Measurements from ENCODE around the gene ZMYM1. TPM values are rescaled to one million over a fixed set of nuclear protein-coding genes. Genes with fewer than 3 reads are reported as not detected.
A peak's percentile ranks its signal among the peaks of the same experiment; 100 is the strongest.
"Not testable (repeated sequence)": the region's sequence is repeated elsewhere in the genome, so short reads cannot be mapped to it uniquely, and the experiment has no call there.

ZMYM1 gene
- total RNA-seq, 2 experiments from 2014 or later, result 6.8 to 8.9 TPM

DNA sequence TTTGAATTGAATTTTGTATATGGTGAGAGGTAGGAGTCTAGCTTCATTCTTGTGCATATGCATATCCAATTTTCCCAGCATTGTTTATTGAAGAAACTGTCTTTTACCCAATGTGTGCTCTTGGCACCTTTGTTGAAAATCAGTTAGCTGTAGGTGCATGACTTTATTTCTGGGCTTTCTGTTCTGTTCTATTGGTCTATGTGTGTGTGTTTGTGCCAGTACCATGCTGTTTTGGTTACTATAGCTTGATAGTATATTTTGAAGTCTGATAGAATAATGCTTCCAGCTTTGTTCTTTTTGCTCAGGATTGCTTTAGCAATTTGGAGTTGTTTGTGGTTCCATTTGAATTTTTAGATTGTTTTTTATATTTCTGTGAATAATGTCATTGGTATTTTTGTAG is 9.4 kb upstream of the ZMYM1 start:
- H3K9me3 Mint-ChIP-seq, result no peaks in the 10 kb centered on the region
- DNase-seq, result no peak
- ChIA-PET POLR2A (no interaction called here), CTCF (no interaction called here)
- intact Hi-C loops (cut with micrococcal nuclease), result no loop called here
- H3K4me1 Mint-ChIP-seq (ENCODE audit: low read depth), result no peaks in the 10 kb centered on the region
- H3K4me3 Mint-ChIP-seq, result no peak overlapping the region
- H3K36me3 Mint-ChIP-seq (ENCODE audit: low read depth), result no peaks in the 10 kb centered on the region
- H3K27me3 Mint-ChIP-seq, result peaks cover 7% of the 10 kb centered on the region
- no peak overlapping the region for H3K27ac Mint-ChIP-seq
- no peak for ATAC-seq
- TF ChIP-seq, protein P1, sequence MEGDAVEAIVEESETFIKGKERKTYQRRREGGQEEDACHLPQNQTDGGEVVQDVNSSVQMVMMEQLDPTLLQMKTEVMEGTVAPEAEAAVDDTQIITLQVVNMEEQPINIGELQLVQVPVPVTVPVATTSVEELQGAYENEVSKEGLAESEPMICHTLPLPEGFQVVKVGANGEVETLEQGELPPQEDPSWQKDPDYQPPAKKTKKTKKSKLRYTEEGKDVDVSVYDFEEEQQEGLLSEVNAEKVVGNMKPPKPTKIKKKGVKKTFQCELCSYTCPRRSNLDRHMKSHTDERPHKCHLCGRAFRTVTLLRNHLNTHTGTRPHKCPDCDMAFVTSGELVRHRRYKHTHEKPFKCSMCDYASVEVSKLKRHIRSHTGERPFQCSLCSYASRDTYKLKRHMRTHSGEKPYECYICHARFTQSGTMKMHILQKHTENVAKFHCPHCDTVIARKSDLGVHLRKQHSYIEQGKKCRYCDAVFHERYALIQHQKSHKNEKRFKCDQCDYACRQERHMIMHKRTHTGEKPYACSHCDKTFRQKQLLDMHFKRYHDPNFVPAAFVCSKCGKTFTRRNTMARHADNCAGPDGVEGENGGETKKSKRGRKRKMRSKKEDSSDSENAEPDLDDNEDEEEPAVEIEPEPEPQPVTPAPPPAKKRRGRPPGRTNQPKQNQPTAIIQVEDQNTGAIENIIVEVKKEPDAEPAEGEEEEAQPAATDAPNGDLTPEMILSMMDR (IDR thresholded peaks at IDR 0.05), result no peak

DNA sequence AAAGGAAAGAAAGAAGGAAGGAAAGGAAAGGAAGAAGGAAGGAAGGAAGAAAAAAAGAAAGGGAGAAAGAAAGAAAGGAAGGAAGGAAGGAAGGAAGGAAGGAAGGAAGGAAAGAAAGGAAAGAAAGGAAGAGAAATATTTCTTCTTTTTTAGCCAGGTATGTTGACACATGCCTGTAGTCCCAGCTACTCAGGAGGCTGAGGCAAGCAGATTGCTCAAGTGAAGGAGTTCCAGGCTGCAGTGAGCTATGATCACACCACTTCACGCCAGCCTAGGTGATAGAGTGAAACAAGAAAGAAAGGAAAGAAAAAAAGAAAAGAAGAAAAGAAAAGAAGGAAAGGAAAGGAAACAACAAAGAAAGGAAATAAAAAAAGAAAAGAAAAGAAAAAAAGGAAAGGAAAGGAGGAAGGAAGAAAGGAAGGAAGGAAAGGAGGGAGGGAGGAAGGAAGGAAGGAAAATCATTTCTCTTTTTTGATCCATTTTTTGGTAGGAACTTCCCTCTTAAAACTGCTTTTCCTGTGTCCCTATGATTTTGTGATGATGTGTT is 5.8 kb upstream of the ZMYM1 start:
- ChIA-PET POLR2A (no interaction called here), CTCF (no interaction called here)
- H3K36me3 Mint-ChIP-seq (ENCODE audit: low read depth), result no peaks in the 10 kb centered on the region
- intact Hi-C loops (cut with micrococcal nuclease), result no loop called here
- H3K4me1 Mint-ChIP-seq (ENCODE audit: low read depth), result peaks cover 4% of the 10 kb centered on the region
- ATAC-seq (no peak), DNase-seq (no peak)
- peaks cover 11% of the 10 kb centered on the region for H3K27me3 Mint-ChIP-seq
- H3K9me3 Mint-ChIP-seq, result peaks cover 1% of the 10 kb centered on the region
- H3K4me3 Mint-ChIP-seq, result no peak overlapping the region
- TF ChIP-seq, protein P1 (IDR thresholded peaks at IDR 0.05), result no peak
- H3K27ac Mint-ChIP-seq, result no peak overlapping the region

DNA sequence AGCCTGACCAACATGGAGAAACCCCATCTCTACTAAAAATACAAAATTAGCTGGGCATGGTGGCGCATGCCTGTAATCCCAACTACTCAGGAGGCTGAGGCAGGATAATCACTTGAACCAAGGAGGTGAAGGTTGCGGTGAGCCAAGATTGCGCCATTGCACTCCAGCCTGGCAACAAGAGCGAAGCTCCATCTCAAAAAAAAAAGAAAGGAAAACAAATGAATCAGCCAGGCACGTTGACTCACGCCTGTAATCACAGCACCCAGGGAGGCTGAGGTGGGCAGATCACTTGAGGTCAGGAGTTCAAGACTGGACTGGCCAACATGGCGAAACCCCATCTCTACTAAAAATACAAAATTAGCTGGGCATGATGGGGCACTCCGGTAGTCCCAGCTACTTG is 2.8 kb upstream of the ZMYM1 start:
- ATAC-seq; H3K36me3 Mint-ChIP-seq (ENCODE audit: low read depth); H3K27ac Mint-ChIP-seq; CTCF ChIA-PET; DNase-seq; POLR2A ChIA-PET; H3K9me3 Mint-ChIP-seq; H3K4me3 Mint-ChIP-seq: not testable (repeated sequence)
- intact Hi-C loops (cut with micrococcal nuclease), result loop anchor here (5.0 kb wide), 1 partner anchor 44 kb away; the partner anchor contains the start of gene ZMYM6
- Mint-ChIP-seq H3K27me3 (peaks cover 11% of the 10 kb centered on the region), H3K4me1 (ENCODE audit: low read depth) (peaks cover 21% of the 10 kb centered on the region)

DNA sequence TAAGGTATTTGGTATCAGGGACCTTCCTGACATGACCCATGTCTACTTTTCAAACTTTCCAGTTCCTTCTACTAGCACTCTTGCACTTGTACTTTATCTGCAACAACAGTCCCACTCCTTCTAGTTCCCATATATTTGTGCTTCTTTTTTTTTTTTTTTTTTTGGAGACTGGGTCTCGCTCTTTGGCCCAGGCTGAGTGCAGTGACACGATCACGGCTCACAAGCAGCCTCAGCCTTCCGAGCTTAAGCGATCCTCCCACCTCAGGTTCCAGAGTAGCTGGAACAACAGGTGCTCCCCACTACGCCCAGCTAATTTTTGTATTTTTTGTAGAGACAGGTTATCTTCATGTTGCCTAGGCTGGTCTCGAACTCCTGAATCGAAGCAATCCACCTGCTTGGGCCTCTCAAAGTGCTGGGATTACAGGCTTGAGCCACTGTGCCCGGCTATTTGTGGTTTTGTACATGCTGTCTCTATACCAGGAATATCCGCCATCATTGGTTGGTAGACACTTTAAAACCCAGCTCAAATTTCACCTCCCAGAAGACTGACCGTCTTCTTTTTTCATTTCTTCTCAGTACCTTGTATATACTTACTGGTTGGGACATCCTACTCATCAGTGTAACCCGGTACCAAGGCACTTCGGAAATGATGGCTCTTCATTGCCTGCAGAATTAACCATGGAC is 1.1 kb downstream of the ZMYM1 start:
- Mint-ChIP-seq H3K9me3 (no peaks in the 10 kb centered on the region), H3K36me3 (ENCODE audit: low read depth) (peaks cover 1% of the 10 kb centered on the region), H3K27me3 (peaks cover 2% of the 10 kb centered on the region), H3K4me3 (peak overlapping the region; percentile 83), H3K27ac (peak overlapping the region; percentile 93), H3K4me1 (ENCODE audit: low read depth) (peaks cover 34% of the 10 kb centered on the region)
- ATAC-seq (no peak), DNase-seq (no peak)
- TF ChIP-seq, protein P1 (IDR thresholded peaks at IDR 0.05), result no peak
- intact Hi-C loops (cut with micrococcal nuclease), result no loop called here
- ChIA-PET CTCF (interaction anchor here (1.2 to 1.3 kb wide), 3 partner anchors 51 to 228 kb away, joined by 3 read pairs; no protein-coding TSS in a partner anchor), POLR2A (interaction anchor here (1.1 to 2.0 kb wide), 2 partner anchors 49 to 100 kb away, joined by 4 to 10 read pairs; no protein-coding TSS in a partner anchor)

DNA sequence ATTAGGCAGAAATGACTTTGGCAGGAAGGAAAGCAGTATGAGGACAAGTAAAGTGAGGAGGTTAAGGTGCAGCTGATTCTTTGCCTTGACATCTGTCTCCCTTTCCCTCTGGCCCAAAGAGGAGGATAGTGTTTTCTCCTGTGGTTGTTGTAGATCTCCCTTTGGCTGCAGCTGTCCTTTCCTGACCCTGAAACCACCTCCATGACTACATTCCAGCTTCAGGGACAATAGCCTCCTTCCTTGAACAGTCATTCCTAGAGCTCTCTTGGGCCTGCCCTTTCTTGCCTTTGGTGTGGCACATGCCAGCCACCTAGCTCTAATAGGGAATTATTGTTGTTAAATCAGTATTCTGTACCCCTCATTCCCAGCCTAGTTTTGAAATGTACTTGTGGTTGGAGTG is 6.2 kb downstream of the ZMYM1 start:
- Mint-ChIP-seq H3K4me3 (no peak overlapping the region), H3K4me1 (ENCODE audit: low read depth) (peaks cover 26% of the 10 kb centered on the region), H3K27ac (no peak overlapping the region), H3K36me3 (ENCODE audit: low read depth) (peaks cover 1% of the 10 kb centered on the region), H3K9me3 (no peaks in the 10 kb centered on the region), H3K27me3 (no peaks in the 10 kb centered on the region)
- DNase-seq (no peak), ATAC-seq (no peak)
- intact Hi-C loops (cut with micrococcal nuclease), result no loop called here
- TF ChIP-seq, protein P1 (IDR thresholded peaks at IDR 0.05), result no peak
- ChIA-PET POLR2A (interaction anchor here (1.4 kb wide), 1 partner anchor 29 kb away, joined by 3 read pairs; no protein-coding TSS in a partner anchor), CTCF (no interaction called here)

Measured in activated CD8-positive, alpha-beta T cell treated with anti-CD3 and anti-CD28 coated beads for 36 hours (primary cell).